Memory B cell (primary cell): ENCODE results near the gene SYNPR.

Experiments
- ATAC-seq: fragments of 150-1000 bp; cut with Tn5 transposase; 2 replicates; pipeline ENCODE4 v1.10.0; 2021; ENCODE audit warnings: low read depth, mild to moderate bottlenecking, moderate library complexity
- DNase-seq, 2 donors: peaks; one replicate each; pipeline ENCODE4 v3.0.0; 2022; ENCODE audit warnings: low spot score in 2 of 2
- H3K27ac Mint-ChIP-seq: one replicate; pipeline ENCODE4 v1.8.0; 2022; ENCODE audit warnings: mild to moderate bottlenecking, moderate library complexity, mixed read lengths
- H3K27me3 Mint-ChIP-seq: one replicate; pipeline ENCODE4 v1.8.0; 2022; ENCODE audit warnings: mixed read lengths
- H3K36me3 Mint-ChIP-seq: one replicate; pipeline ENCODE4 v1.8.0; 2022; ENCODE audit warnings: mild to moderate bottlenecking, mixed read lengths
- H3K4me1 Mint-ChIP-seq: one replicate; pipeline ENCODE4 v1.8.0; 2022; ENCODE audit warnings: mixed read lengths
- H3K4me3 Mint-ChIP-seq: one replicate; pipeline ENCODE4 v1.8.0; 2022; ENCODE audit warnings: mild to moderate bottlenecking, moderate library complexity, mixed read lengths
- H3K9me3 Mint-ChIP-seq: one replicate; pipeline ENCODE4 v1.8.0; 2022; ENCODE audit warnings: mixed read lengths

The SYNPR gene

DNA sequence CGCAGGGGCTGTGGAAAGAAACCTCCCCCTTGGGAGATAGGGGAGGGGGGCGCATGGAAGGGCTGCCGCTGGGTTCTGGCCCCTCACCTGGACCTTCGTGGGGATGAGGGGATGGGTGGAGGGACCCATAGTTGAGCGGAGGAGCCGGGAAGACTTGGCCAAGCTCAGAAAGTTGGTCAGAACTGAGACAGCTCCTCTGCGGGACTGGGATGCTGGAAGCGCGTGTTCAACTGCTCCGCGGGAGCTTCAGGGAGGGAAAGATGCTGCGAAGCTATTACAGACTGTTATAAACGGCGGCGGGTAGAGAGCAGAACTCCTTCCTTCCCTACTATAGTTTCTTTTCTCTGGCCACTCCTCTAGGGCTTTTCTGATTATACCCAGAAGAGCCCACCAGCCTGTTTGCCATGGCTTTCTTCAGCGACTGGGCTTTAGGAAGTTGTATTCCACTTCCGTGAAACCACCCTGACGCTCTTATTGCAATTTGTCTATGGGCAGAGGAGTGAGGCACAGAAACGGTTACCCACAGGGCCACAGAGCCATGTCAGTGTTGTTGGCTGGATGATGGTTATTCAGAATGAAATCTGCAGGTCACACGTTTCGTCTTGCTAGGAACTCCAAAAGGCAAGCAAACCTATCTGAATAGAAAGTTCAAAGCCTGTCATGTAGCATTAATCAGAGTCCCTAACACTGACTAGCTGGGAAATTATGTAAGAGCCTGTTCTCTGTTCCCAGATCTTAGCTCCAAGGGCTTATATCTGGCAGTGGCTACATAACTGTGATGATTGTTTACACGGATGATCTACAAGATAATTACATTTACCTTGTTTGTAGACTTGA, 1.1 kb downstream of the SYNPR start:
- no peak for DNase-seq
- H3K27ac Mint-ChIP-seq, result no peak overlapping the region
- H3K36me3 Mint-ChIP-seq, result no peaks in the 10 kb centered on the region
- H3K4me1 Mint-ChIP-seq, result no peaks in the 10 kb centered on the region
- H3K27me3 Mint-ChIP-seq, result peaks cover 15% of the 10 kb centered on the region
- no peak overlapping the region for H3K4me3 Mint-ChIP-seq
- H3K9me3 Mint-ChIP-seq, result no peaks in the 10 kb centered on the region
- no peak for ATAC-seq

GRCh38 chr3:63287610-63288009, 9.5 kb downstream of the SYNPR start:
- no peaks in the 10 kb centered on the region for H3K27me3 Mint-ChIP-seq
- no peak overlapping the region for H3K4me3 Mint-ChIP-seq
- no peak for DNase-seq
- no peak for ATAC-seq
- H3K4me1 Mint-ChIP-seq, result no peaks in the 10 kb centered on the region
- H3K27ac Mint-ChIP-seq, result no peak overlapping the region
- no peaks in the 10 kb centered on the region for H3K36me3 Mint-ChIP-seq
- H3K9me3 Mint-ChIP-seq, result no peaks in the 10 kb centered on the region

- H3K27me3 Mint-ChIP-seq, result peaks cover 2% of the 10 kb centered on the region
- no peak for DNase-seq
- H3K9me3 Mint-ChIP-seq, result no peaks in the 10 kb centered on the region
- ATAC-seq, result no peak
- H3K27ac Mint-ChIP-seq, result no peak overlapping the region
- no peaks in the 10 kb centered on the region for H3K36me3 Mint-ChIP-seq
- no peak overlapping the region for H3K4me3 Mint-ChIP-seq
- no peaks in the 10 kb centered on the region for H3K4me1 Mint-ChIP-seq
Observed at GRCh38 chr3:63290686-63291085, 12.6 kb downstream of the SYNPR start.

DNA sequence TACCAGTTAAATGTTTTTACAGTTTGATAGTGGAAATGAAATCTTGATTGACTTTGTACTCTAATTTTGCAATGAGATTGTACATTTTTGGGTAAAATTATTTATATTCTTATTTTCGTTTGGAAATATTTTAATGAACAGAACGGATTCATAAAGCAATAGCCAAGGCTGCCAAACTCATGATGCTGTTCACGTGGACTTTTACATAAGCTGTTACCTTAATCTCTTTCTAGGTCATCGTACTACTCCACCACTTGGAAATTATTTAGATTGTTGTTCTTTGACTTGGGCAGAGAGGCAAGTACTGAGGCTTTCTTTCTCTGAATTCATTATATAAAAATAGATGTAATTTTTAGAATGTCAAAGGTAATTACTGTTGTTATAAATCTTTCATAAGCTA, 16.2 kb downstream of the SYNPR start:
- Mint-ChIP-seq H3K4me1 (no peaks in the 10 kb centered on the region), H3K27ac (no peak overlapping the region), H3K9me3 (peaks cover 2% of the 10 kb centered on the region), H3K36me3 (no peaks in the 10 kb centered on the region), H3K4me3 (no peak overlapping the region), H3K27me3 (peaks cover 2% of the 10 kb centered on the region)
- ATAC-seq, result no peak
- DNase-seq, result no peak

GRCh38 chr3:63295356-63295755, 17.2 kb downstream of the SYNPR start:
- no peaks in the 10 kb centered on the region for H3K4me1 Mint-ChIP-seq
- no peaks in the 10 kb centered on the region for H3K36me3 Mint-ChIP-seq
- peaks cover 2% of the 10 kb centered on the region for H3K9me3 Mint-ChIP-seq
- DNase-seq (no peak), ATAC-seq (no peak)
- H3K27ac Mint-ChIP-seq, result no peak overlapping the region
- H3K4me3 Mint-ChIP-seq, result no peak overlapping the region
- H3K27me3 Mint-ChIP-seq, result peaks cover 2% of the 10 kb centered on the region

DNA sequence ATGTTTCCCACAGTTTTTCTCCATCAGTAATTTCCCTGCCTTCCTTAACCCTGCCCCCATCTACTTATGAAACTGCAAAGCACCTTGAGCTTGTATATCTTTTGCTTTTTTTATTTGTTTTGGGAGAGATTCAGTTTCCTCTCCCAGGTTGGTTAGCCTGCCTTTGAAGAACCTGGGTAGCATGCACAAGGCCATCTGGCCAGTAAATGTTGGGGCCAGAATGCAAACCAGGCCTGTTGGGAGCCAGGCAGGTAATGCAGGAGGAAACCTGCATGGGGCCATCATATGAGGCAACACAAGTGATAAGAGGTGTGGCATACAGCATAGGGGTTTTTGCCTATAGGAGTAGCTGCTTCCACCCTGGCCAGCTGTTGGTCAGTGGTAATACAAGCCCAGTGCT, 17.7 kb downstream of the SYNPR start:
- no peaks in the 10 kb centered on the region for H3K4me1 Mint-ChIP-seq
- ATAC-seq (no peak), DNase-seq (no peak)
- H3K27me3 Mint-ChIP-seq, result peaks cover 2% of the 10 kb centered on the region
- no peaks in the 10 kb centered on the region for H3K36me3 Mint-ChIP-seq
- H3K9me3 Mint-ChIP-seq, result peaks cover 2% of the 10 kb centered on the region
- H3K4me3 Mint-ChIP-seq, result no peak overlapping the region
- no peak overlapping the region for H3K27ac Mint-ChIP-seq

GRCh38 chr3:63296249-63296648, 18.1 kb downstream of the SYNPR start:
- Mint-ChIP-seq H3K27ac (no peak overlapping the region), H3K36me3 (no peaks in the 10 kb centered on the region), H3K4me1 (no peaks in the 10 kb centered on the region), H3K9me3 (peaks cover 2% of the 10 kb centered on the region), H3K4me3 (no peak overlapping the region), H3K27me3 (peaks cover 2% of the 10 kb centered on the region)
- ATAC-seq (no peak), DNase-seq (no peak)

- H3K27me3 Mint-ChIP-seq, result peaks cover 2% of the 10 kb centered on the region
- no peaks in the 10 kb centered on the region for H3K4me1 Mint-ChIP-seq
- peaks cover 2% of the 10 kb centered on the region for H3K9me3 Mint-ChIP-seq
- ATAC-seq (no peak), DNase-seq (no peak)
- H3K36me3 Mint-ChIP-seq, result no peaks in the 10 kb centered on the region
- no peak overlapping the region for H3K27ac Mint-ChIP-seq
- no peak overlapping the region for H3K4me3 Mint-ChIP-seq
Observed at GRCh38 chr3:63303238-63303637, 25.1 kb downstream of the SYNPR start.

DNA sequence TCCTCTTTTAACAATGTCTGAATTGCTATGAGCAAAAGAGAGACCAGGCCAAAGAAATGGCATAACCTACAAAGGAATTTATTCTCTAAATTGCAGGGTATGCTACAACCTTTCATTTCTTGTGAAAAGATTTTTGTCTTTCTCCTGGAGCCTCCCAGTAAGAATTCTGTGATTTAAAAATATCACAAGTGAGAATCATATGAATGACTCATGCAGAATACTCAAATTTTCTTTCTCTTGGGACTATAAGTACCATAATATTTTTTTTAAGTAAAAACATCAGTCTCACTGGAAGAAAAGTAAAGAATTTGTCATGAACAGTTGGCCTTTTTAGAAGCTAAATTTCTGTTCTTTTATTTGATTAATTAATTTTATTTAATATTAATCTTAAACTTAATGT, 26.3 kb downstream of the SYNPR start:
- no peaks in the 10 kb centered on the region for H3K36me3 Mint-ChIP-seq
- H3K27me3 Mint-ChIP-seq, result peaks cover 2% of the 10 kb centered on the region
- H3K9me3 Mint-ChIP-seq, result peaks cover 6% of the 10 kb centered on the region
- no peak for DNase-seq
- ATAC-seq, result no peak
- H3K27ac Mint-ChIP-seq, result no peak overlapping the region
- no peak overlapping the region for H3K4me3 Mint-ChIP-seq
- H3K4me1 Mint-ChIP-seq, result no peaks in the 10 kb centered on the region

DNA sequence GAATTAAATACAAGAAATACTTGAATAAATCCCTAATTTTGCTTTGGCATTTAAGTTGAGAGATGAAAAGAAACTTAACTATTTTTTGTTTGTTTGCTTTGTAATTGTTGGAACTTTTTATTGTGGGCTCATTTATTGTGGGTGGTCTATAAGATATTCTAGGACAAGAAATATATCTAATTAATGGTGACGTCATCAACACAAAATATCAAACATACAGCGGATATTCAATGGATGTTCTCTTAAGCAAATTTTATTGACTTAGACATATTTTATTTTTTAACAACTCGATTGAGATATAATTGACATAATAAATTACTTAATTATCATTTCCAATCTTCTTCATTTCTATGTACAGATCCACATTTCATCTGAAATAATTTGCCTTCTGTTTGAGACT, 30.0 kb downstream of the SYNPR start:
- Mint-ChIP-seq H3K36me3 (no peaks in the 10 kb centered on the region), H3K9me3 (peaks cover 8% of the 10 kb centered on the region), H3K4me1 (no peaks in the 10 kb centered on the region), H3K27ac (no peak overlapping the region), H3K27me3 (peaks cover 2% of the 10 kb centered on the region), H3K4me3 (no peak overlapping the region)
- DNase-seq, result no peak
- no peak for ATAC-seq

- H3K27ac Mint-ChIP-seq, result no peak overlapping the region
- H3K9me3 Mint-ChIP-seq, result peaks cover 10% of the 10 kb centered on the region
- DNase-seq (no peak), ATAC-seq (no peak)
- no peaks in the 10 kb centered on the region for H3K36me3 Mint-ChIP-seq
- H3K4me3 Mint-ChIP-seq, result no peak overlapping the region
- no peaks in the 10 kb centered on the region for H3K27me3 Mint-ChIP-seq
- no peaks in the 10 kb centered on the region for H3K4me1 Mint-ChIP-seq
Observed at GRCh38 chr3:63309768-63310167, 31.7 kb downstream of the SYNPR start.

DNA sequence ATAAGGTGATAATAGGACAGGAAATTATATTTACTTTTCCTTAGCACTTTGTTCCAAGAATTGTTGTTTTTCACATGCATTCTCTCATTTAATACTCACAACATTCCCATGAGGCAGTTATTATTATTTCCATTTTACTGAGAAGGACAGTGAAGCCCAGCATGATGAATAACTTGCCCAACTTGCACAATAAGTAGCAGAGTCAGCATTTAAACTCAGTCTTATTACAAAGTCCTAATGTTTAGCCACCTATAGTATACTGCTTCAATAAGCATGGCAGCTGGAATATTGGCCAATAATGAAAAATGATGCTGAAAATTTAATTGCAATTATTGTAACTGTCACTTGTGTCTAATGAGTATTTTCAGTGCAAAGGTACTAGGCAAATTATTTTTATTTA, 45.7 kb downstream of the SYNPR start:
- Mint-ChIP-seq H3K9me3 (no peaks in the 10 kb centered on the region), H3K36me3 (no peaks in the 10 kb centered on the region), H3K4me3 (no peak overlapping the region), H3K27me3 (no peaks in the 10 kb centered on the region), H3K27ac (no peak overlapping the region), H3K4me1 (no peaks in the 10 kb centered on the region)
- ATAC-seq (no peak), DNase-seq (no peak)

DNA sequence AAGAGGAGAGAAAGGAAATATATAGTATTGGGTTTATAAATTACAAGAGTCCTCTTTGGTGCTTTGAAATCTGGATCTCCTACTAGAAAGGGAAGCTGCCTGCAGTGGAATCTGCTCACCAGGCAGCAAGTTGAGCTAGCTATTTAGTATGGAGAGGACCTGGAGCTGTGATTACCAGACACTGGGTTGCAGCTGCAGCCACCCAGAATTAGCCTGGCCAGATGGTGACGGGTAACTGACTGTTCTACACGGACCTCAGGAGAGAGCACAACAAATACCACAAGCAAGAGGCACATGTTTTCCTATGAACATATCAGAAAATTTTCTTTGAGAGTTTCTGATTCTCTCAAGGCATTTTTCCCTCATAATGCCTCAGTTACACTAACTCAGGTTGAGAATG, 46.5 kb downstream of the SYNPR start:
- H3K4me1 Mint-ChIP-seq, result no peaks in the 10 kb centered on the region
- no peak overlapping the region for H3K4me3 Mint-ChIP-seq
- DNase-seq (no peak), ATAC-seq (no peak)
- H3K27ac Mint-ChIP-seq, result no peak overlapping the region
- no peaks in the 10 kb centered on the region for H3K36me3 Mint-ChIP-seq
- no peaks in the 10 kb centered on the region for H3K9me3 Mint-ChIP-seq
- H3K27me3 Mint-ChIP-seq, result no peaks in the 10 kb centered on the region

DNA sequence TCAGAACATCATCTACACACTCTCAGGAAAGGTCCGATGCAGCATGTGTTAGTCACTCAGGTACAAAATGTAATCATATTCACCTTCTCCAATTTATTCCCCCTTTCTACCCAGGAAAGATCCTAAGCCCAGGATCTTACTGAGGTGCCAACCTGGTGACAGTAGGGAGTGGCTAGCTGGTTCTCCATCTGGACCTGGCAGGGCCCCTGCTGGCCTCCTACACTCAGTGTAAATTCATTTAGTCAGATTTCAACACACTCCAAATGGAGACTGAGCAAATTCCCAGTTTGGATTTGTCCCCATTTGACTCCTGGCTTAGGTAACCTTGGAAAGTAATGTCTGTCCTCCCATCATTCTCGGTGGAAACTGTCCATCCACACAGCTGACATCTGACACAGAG, 47.3 kb downstream of the SYNPR start:
- ATAC-seq (no peak), DNase-seq (no peak)
- no peak overlapping the region for H3K27ac Mint-ChIP-seq
- H3K36me3 Mint-ChIP-seq, result no peaks in the 10 kb centered on the region
- H3K4me1 Mint-ChIP-seq, result no peaks in the 10 kb centered on the region
- no peak overlapping the region for H3K4me3 Mint-ChIP-seq
- H3K9me3 Mint-ChIP-seq, result no peaks in the 10 kb centered on the region
- no peaks in the 10 kb centered on the region for H3K27me3 Mint-ChIP-seq

DNA sequence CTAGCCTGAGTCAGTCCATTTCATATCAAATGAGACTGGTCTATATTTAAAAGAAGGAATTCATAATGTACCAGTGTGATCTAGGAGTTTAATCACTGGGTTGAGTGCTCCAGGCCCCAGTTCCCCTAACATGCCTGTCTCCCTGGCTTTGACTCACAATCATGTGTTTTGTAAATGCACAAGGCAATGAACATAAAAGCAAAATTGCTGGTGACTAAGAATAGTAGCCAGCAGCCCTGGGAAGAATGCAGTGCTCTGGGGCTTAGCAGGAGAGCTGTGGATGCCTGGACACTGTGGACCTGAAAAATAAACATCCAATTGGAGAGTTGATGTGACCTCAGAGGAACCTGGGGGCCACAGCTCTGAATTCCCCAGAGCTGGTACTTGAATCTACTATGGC, 50.3 kb downstream of the SYNPR start:
- no peaks in the 10 kb centered on the region for H3K9me3 Mint-ChIP-seq
- peaks cover 1% of the 10 kb centered on the region for H3K27me3 Mint-ChIP-seq
- H3K4me1 Mint-ChIP-seq, result no peaks in the 10 kb centered on the region
- ATAC-seq (no peak), DNase-seq (no peak)
- no peaks in the 10 kb centered on the region for H3K36me3 Mint-ChIP-seq
- no peak overlapping the region for H3K27ac Mint-ChIP-seq
- no peak overlapping the region for H3K4me3 Mint-ChIP-seq
